ENCODE measurements around the gene CADM1. TPM values are rescaled to one million over a fixed set of nuclear protein-coding genes. Genes with fewer than 3 reads are reported as not detected.

Gene CADM1
- total RNA-seq, 1 experiment from 2014 or later, result 0.79 TPM

GRCh38 chr11:115159207-115159606 is 345.0 kb downstream of the CADM1 start:
- CTCF ChIA-PET, result no interaction called here
- DNase-seq (ENCODE audit: low read depth, low spot score), result no peak
- H2AFZ ChIP-seq (ENCODE audit: low read depth, low read length, poor library complexity, severe bottlenecking), result no peak overlapping the region

More at GRCh38 chr11:115159207-115159606, 345.0 kb downstream of the CADM1 start:
- no peaks in the 10 kb centered on the region for H3K27me3 ChIP-seq (ENCODE audit: insufficient read depth, low read length)
- no peaks in the 10 kb centered on the region for H3K9me2 ChIP-seq (ENCODE audit: insufficient read depth)
- no peak overlapping the region for H3K9ac ChIP-seq (ENCODE audit: low read length)
- H3K4me2 ChIP-seq (ENCODE audit: low read length), result no peak overlapping the region
- peaks cover 0 to 3% of the 10 kb centered on the region in 2 experiments; a peak in 1 of 4 replicates for H3K9me3 ChIP-seq (ENCODE audit: control insufficient read depth in 1 of 2, insufficient read depth in 1 of 2, low read depth in 1 of 2, low read length in 2 of 2)
- no peaks in the 10 kb centered on the region for H4K20me1 ChIP-seq (ENCODE audit: insufficient read depth)
- no peak overlapping the region for H3K4me3 ChIP-seq (replicated peaks in 1 of 2; ENCODE audit: low read depth in 1 of 2, low read length in 2 of 2)
- no peaks in the 10 kb centered on the region for H3K36me3 ChIP-seq (ENCODE audit: control insufficient read depth in 1 of 2, insufficient read depth in 2 of 2, low read length in 2 of 2)
- intact Hi-C loops (cut with micrococcal nuclease), result no loop called here
- POLR2A ChIA-PET, result no interaction called here
- H3K79me2 ChIP-seq (ENCODE audit: insufficient read depth, low read length), result no peaks in the 10 kb centered on the region
- BruUV-seq (replicated peaks), result no TSS peak
- TF ChIP-seq SIN3A (IDR thresholded peaks at IDR 0.05; ENCODE audit: low read depth) (no peak), EZH2 (IDR thresholded peaks at IDR 0.05) (no peak), EZH2phosphoT487 (IDR thresholded peaks at IDR 0.05; ENCODE audit: borderline replicate concordance) (no peak), SP1 (IDR thresholded peaks at IDR 0.05; ENCODE audit: low read depth) (no peak), REST (IDR thresholded peaks at IDR 0.05; ENCODE audit: low read depth) (no peak), FOSL1 (IDR thresholded peaks at IDR 0.05; ENCODE audit: low read depth) (no peak), ZNF274 (IDR thresholded peaks at IDR 0.05; ENCODE audit: low read depth, low read length) (no peak), SRF (IDR thresholded peaks at IDR 0.05; ENCODE audit: low read depth) (no peak), TCF7L2 (IDR thresholded peaks at IDR 0.05; ENCODE audit: borderline replicate concordance, extremely low read depth, insufficient read depth, insufficient read length) (no peak), JUND (IDR thresholded peaks at IDR 0.05) (no peak), MAX (IDR thresholded peaks at IDR 0.05) (no peak), ELF1 (IDR thresholded peaks at IDR 0.05; ENCODE audit: borderline replicate concordance, low read depth) (no peak), ZBTB33 (IDR thresholded peaks at IDR 0.05; ENCODE audit: extremely low read depth, insufficient replicate concordance, low read length) (no peak), RAD21 (IDR thresholded peaks at IDR 0.05; ENCODE audit: low read depth) (no peak), ZFX (IDR thresholded peaks at IDR 0.05) (no peak), EGR1 (IDR thresholded peaks at IDR 0.05; ENCODE audit: low read depth) (no peak), POLR2AphosphoS5 (IDR thresholded peaks at IDR 0.05; ENCODE audit: low read depth, low read length) (no peak)
- H3K27ac ChIP-seq (ENCODE audit: low read depth, low read length), result no peak overlapping the region
- RAD21 ChIA-PET (ENCODE audit: low non-redundant PET in 1 of 2, low total read pairs in 2 of 2, uncharacterized antibody in 2 of 2, unreplicated experiment in 2 of 2), result no interaction called here
- ATAC-seq, result no peak
- H3K4me1 ChIP-seq (ENCODE audit: control insufficient read depth in 1 of 2, insufficient read depth in 2 of 2, low read length in 2 of 2), result no peaks in the 10 kb centered on the region

Data from HCT116 (cell line).